Measurements from ENCODE around the gene AMHR2. TPM values are rescaled to one million over a fixed set of nuclear protein-coding genes. Genes with fewer than 3 reads are reported as not detected.

The AMHR2 gene
- total and polyA plus RNA-seq, 2 of the 4 experiments (the other 2 are of a cell fraction): not detected

- H3K27ac ChIP-seq (ENCODE audit: insufficient read depth, low read length): no peak overlapping the region
- intact Hi-C loops (cut with micrococcal nuclease) (loop anchor here (2.0 kb wide), 1 partner anchor 54 kb away; no protein-coding TSS in a partner anchor), in situ Hi-C loops (cut with MboI; ENCODE audit: low sequenced_read_pairs) (loop anchor here (5.0 kb wide), 1 partner anchor 58 kb away; no protein-coding TSS in a partner anchor), dilution Hi-C loops (cut with HindIII; ENCODE audit: low sequenced_read_pairs, unreplicated experiment) (no loop called here)
- H3K4me2 ChIP-seq (ENCODE audit: low read depth, low read length): no peak overlapping the region; the same call in 1 of the 2 replicates
- no TSS peak for BruUV-seq (replicated peaks)
- ATAC-seq (ENCODE audit: low read depth) (peak; percentile 35), DNase-seq (no peak)
- H4K20me1 ChIP-seq (ENCODE audit: insufficient read depth, low read length): no peaks in the 10 kb centered on the region
- 0% methylated on average over 1 of the region's 3 CpGs; no CpG with 5 or more reads in 1 of the 2 experiments for WGBS, 2 experiments (ENCODE audit: extremely low coverage in 2 of 2, insufficient read length in 1 of 2)
- peaks cover 5% of the 10 kb centered on the region; the same call in 1 of the 2 replicates for H3K9me1 ChIP-seq (ENCODE audit: insufficient read depth, low read length)
- TF ChIP-seq BHLHE40 (IDR thresholded peaks at IDR 0.05; ENCODE audit: low read depth, low read length) (no peak), MAZ (IDR thresholded peaks at IDR 0.05; ENCODE audit: borderline replicate concordance, low read depth, low read length) (no peak), RAD21 (IDR thresholded peaks at IDR 0.05; ENCODE audit: low read length) (no peak), NFE2L2 (IDR thresholded peaks at IDR 0.05; ENCODE audit: low read depth, low read length) (no peak), ELK1 (IDR thresholded peaks at IDR 0.05; ENCODE audit: borderline replicate concordance, low read depth, low read length) (no peak), FOS (IDR thresholded peaks at IDR 0.05; ENCODE audit: low read depth, low read length) (no peak)
- no peak overlapping the region for H3K4ac ChIP-seq (ENCODE audit: low read depth, low read length)
- H4K8ac ChIP-seq (ENCODE audit: low read depth in 2 of 2, low read length in 2 of 2): no peak overlapping the region
- H2AFZ ChIP-seq (replicated peaks; ENCODE audit: low read length, poor library complexity): no peak overlapping the region
- H3K18ac ChIP-seq (ENCODE audit: low read depth, low read length): no peak overlapping the region
- no peak overlapping the region for H4K91ac ChIP-seq (ENCODE audit: insufficient read depth, low read depth, low read length)
- H3K9ac ChIP-seq (ENCODE audit: low read depth, low read length): no peak overlapping the region
- no peak overlapping the region for H2BK120ac ChIP-seq (ENCODE audit: low read depth, low read length)
- H4K5ac ChIP-seq (ENCODE audit: low read depth, low read length): no peak overlapping the region
- H3K56ac ChIP-seq (ENCODE audit: extremely low read depth, insufficient read depth, low read length): no peak overlapping the region
- no peak overlapping the region for H2BK15ac ChIP-seq (ENCODE audit: low read depth, low read length)
- no peak overlapping the region for H3K4me3 ChIP-seq (ENCODE audit: insufficient read depth, low read depth, low read length)
- H2BK20ac ChIP-seq (ENCODE audit: low read depth, low read length): no peak overlapping the region
- no peak overlapping the region for H2BK5ac ChIP-seq (ENCODE audit: low read depth, low read length, poor library complexity, severe bottlenecking)
- peaks cover 8% of the 10 kb centered on the region; the same call in 1 of the 2 replicates for H3K4me1 ChIP-seq (ENCODE audit: control insufficient read depth, insufficient read depth, low read length)
- H2AK5ac ChIP-seq (ENCODE audit: low read depth, low read length): no peak overlapping the region
- no peak overlapping the region for H3K23ac ChIP-seq (ENCODE audit: low read depth, low read length)
- POLR2A ChIA-PET (ENCODE audit: unreplicated experiment): interaction anchor here (0.6 kb wide), 1 partner anchor 85 kb away, joined by 9 read pairs; no protein-coding TSS in a partner anchor
- H3K27me3 ChIP-seq (ENCODE audit: control insufficient read depth, insufficient read depth, low read length): no peaks in the 10 kb centered on the region
- no peaks in the 10 kb centered on the region for H3K9me3 ChIP-seq (ENCODE audit: control insufficient read depth, insufficient read depth, low read length)
- H3K36me3 ChIP-seq (ENCODE audit: control insufficient read depth, insufficient read depth, low read length): peaks cover 20% of the 10 kb centered on the region
- CTCF ChIA-PET: interaction anchor here (0.7 to 1.2 kb wide), 2 partner anchors 63 to 269 kb away, joined by 3 to 4 read pairs; no protein-coding TSS in a partner anchor
- H3K79me1 ChIP-seq (ENCODE audit: low read depth in 1 of 2, low read length in 2 of 2): peaks cover 9 to 15% of the 10 kb centered on the region in 2 experiments; a peak in 3 of 4 replicates
- H2AK9ac ChIP-seq (replicated peaks; ENCODE audit: low read depth, low read length, poor library complexity): no peak overlapping the region
- no peak overlapping the region for H3K14ac ChIP-seq (replicated peaks; ENCODE audit: low read depth, low read length)
These were observed 8.8 kb upstream of the AMHR2 start for GRCh38 chr12:53414756-53415417.

Measured in IMR-90 (cell line).